GM12892 (cell line): ENCODE results near the gene WDR27.

ENCODE experiments used
- POLR2A ChIP-seq: IDR thresholded peaks from 2 replicates; pipeline ENCODE4 v1.6.1; 2011; ENCODE audit warnings: low read depth, low read length, control low read depth
- POLR2AphosphoS5 ChIP-seq: IDR thresholded peaks from 2 replicates; pipeline ENCODE4 v1.6.1; 2011; ENCODE audit warnings: low read depth, low read length, control low read depth

DNA sequence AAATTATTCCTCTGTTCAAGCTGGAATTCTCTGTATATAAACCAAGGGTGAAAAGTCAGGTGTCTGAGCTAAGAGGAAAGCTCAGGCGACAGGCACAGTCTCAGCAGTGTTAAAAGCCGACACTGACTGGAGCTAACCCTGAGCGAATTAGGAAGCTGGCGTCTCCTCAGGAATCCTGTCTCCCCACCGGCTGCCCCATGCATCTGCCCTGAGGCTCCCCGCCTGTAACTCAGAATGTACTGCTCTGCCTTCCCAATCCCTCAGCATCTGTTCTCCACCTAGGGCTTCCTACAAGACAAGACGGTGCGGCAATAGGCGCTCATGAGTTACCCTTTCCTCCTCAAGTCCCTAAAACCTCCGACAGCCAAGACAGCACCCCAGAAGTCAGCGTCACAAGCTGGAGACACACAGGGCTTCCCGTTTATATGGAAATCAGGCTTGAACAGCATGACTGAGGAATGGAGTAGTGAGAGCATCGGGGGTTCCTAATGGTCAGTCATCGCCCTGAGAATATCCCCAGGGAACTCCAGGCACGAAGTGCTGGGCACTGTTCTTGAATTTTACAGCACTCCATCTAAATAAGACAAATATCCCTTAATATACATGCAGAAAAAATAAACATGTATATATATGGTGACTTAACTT is 33.5 kb downstream of the WDR27 start:
- TF ChIP-seq POLR2AphosphoS5 (no peak), POLR2A (no peak)
